Astrocyte of the cerebellum (primary cell): ENCODE data around the gene VDR.
A peak's percentile ranks its signal among the peaks of the same experiment; 100 is the strongest.

Source experiments
- DNase-seq: peaks from one replicate; pipeline ENCODE4 v3.0.0-alpha.2; 2011; ENCODE audit warnings: low read depth
- H3K4me3 ChIP-seq: 2 replicates; pipeline ENCODE4 v1.5.1; 2011; ENCODE audit warnings: mild to moderate bottlenecking, low read depth, low read length, moderate library complexity
- CTCF ChIP-seq: IDR thresholded peaks from 2 replicates; pipeline ENCODE4 v1.5.1; 2012; ENCODE audit warnings: low read length, low read depth, moderate library complexity, mild to moderate bottlenecking; ENCODE audit errors: missing control alignments
- in situ Hi-C: cut with HindIII; loops from 2 replicates; pipeline ENCODE4 v1.10.0; 2017; ENCODE audit warnings: low sequenced_read_pairs

VDR gene

GRCh38 chr12:47801904-47802246 is 102.9 kb downstream of the VDR start:
- peak; percentile 0 for TF ChIP-seq CTCF
- no peak overlapping the region for H3K4me3 ChIP-seq
- no peak for DNase-seq
- in situ Hi-C loops = no loop called here

GRCh38 chr12:47801170-47801903 is 103.5 kb downstream of the VDR start:
- in situ Hi-C loops = no loop called here
- no peak overlapping the region for H3K4me3 ChIP-seq
- peak; percentile 32 for TF ChIP-seq CTCF
- no peak for DNase-seq

- no peak for TF ChIP-seq CTCF
Measured at GRCh38 chr12:47800582-47800981, 104.2 kb downstream of the VDR start.

GRCh38 chr12:47799357-47799955 is 105.3 kb downstream of the VDR start:
- no peak overlapping the region for H3K4me3 ChIP-seq
- no peak for TF ChIP-seq CTCF
- no peak for DNase-seq
- in situ Hi-C loops = no loop called here

More at GRCh38 chr12:47800582-47800981, 104.2 kb downstream of the VDR start:
- no peak overlapping the region for H3K4me3 ChIP-seq
- in situ Hi-C loops = no loop called here
- no peak for DNase-seq

GRCh38 chr12:47798382-47798948 is 106.3 kb downstream of the VDR start:
- no peak for TF ChIP-seq CTCF
- no peak for DNase-seq
- in situ Hi-C loops = no loop called here
- H3K4me3 ChIP-seq = no peak overlapping the region

GRCh38 chr12:47797441-47797840 is 107.4 kb downstream of the VDR start:
- DNase-seq = no peak
- peak; percentile 31 for TF ChIP-seq CTCF
- in situ Hi-C loops = no loop called here
- H3K4me3 ChIP-seq = no peak overlapping the region
